Adrenal gland (tissue), 5 donors: Measurements from ENCODE around the gene C8B.

Source experiments
- CTCF ChIP-seq, 6 experiments: fragments of 450-650 bp in 4 of 6; fragments of 200-600 bp in 2 of 6; sonication (generic) in 1 of 6; IDR thresholded peaks; 1 replicate in 5 of 6; 2 replicates in 1 of 6; pipeline versions ENCODE4 v1.5.1 to v1.8.0; 2016 to 2021; ENCODE audit warnings: antibody characterized with exemption in 6 of 6, mild to moderate bottlenecking in 2 of 6, moderate library complexity in 1 of 6
- POLR2A ChIP-seq, 2 donors: fragments of 450-650 bp; IDR thresholded peaks; one replicate each; pipeline ENCODE4 v1.6.1; 2017; ENCODE audit warnings: antibody characterized with exemption in 2 of 2, mild to moderate bottlenecking in 2 of 2, moderate library complexity in 1 of 2
- donor health status: DM: no; HTN: no; CAD: no.

- no peak for TF ChIP-seq CTCF (IDR thresholded peaks at IDR 0.05)
- TF ChIP-seq POLR2A (IDR thresholded peaks at IDR 0.05), result no peak
Observed at GRCh38 chr1:57013522-57013921, 47.7 kb upstream of the C8B start.
